Activated CD4-positive, alpha-beta memory T cell treated with anti-CD3 and anti-CD28 coated beads for 36 hours (primary cell): Measurements from ENCODE around the gene GJD3. TPM values are rescaled to one million over a fixed set of nuclear protein-coding genes. Genes with fewer than 3 reads are reported as not detected.

ENCODE experiments used
- CTCF ChIA-PET: fragments of 350-600 bp; sonication (Branson Sonifier 250); formaldehyde crosslinking; loops from one replicate; lab custom pipeline; 2021; ENCODE audit warnings: antibody characterized with exemption, inconsistent platforms; lab: Charles Lee
- POLR2A ChIA-PET: fragments of 350-600 bp; sonication (Branson Sonifier 250); formaldehyde crosslinking; loops from one replicate; lab custom pipeline; 2021; ENCODE audit warnings: antibody characterized with exemption; lab: Charles Lee
- DNase-seq: peaks from one replicate; pipeline ENCODE4 v3.0.0-alpha.2; 2020
- H3K27ac Mint-ChIP-seq: one replicate; pipeline ENCODE4 v1.8.0; 2021; ENCODE audit warnings: mixed read lengths
- H3K27me3 Mint-ChIP-seq: one replicate; pipeline ENCODE4 v1.8.0; 2021; ENCODE audit warnings: mixed read lengths
- H3K36me3 Mint-ChIP-seq: one replicate; pipeline ENCODE4 v1.8.0; 2021; ENCODE audit warnings: mixed read lengths
- H3K4me1 Mint-ChIP-seq: one replicate; pipeline ENCODE4 v1.8.0; 2021; ENCODE audit warnings: low read depth, mixed read lengths
- H3K4me3 Mint-ChIP-seq: one replicate; pipeline ENCODE4 v1.8.0; 2021; ENCODE audit warnings: mild to moderate bottlenecking, mixed read lengths
- H3K9me3 Mint-ChIP-seq: one replicate; pipeline ENCODE4 v1.8.0; 2021; ENCODE audit warnings: mixed read lengths
- intact Hi-C: fragments of 100-400 bp; cut with micrococcal nuclease; formaldehyde crosslinking; loops from one replicate; pipeline ENCODE4 v1.15.1; 2023
- total RNA-seq, 2 experiments: library from RNA; stranded (reverse); gene quantifications; one replicate each; pipeline ENCODE4 v1.2.3, GENCODE V29; 2021

GJD3 gene
- total RNA-seq, 2 experiments from 2014 or later = 0.27 TPM; not detected in 1

DNA sequence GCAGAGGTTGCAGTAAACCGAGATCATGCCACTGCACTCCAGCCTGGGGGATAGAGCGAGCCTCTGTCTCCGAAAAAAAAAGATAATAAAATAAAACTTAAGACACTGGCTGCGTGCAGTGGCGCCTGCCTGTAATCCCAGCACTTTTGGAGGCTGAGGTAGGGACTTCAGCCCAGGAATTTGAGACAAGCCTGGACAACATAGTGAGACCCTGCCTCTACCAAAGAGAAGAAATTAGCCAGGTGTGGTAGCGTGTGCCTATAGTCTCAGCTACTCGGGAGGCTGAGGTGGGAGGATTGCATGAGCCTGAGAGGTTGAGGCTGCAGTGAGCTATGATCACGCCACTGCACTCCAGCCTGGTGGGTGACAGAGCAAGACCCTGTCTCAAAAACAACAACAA lies 28.9 kb downstream of the GJD3 start:
- intact Hi-C loops = no loop called here
- Mint-ChIP-seq H3K27me3 (no peaks in the 10 kb centered on the region), H3K4me3 (no peak overlapping the region), H3K27ac (no peak overlapping the region), H3K4me1 (peaks cover 71% of the 10 kb centered on the region), H3K9me3 (no peaks in the 10 kb centered on the region), H3K36me3 (peaks cover 12% of the 10 kb centered on the region)
- ChIA-PET POLR2A (interaction anchor here (1.1 kb wide), 1 partner anchor 17 kb away, joined by 4 read pairs; no protein-coding TSS in a partner anchor), CTCF (interaction anchor here (1.1 kb wide), 1 partner anchor 19 kb away, joined by 3 read pairs; no protein-coding TSS in a partner anchor)
- no peak for DNase-seq

DNA sequence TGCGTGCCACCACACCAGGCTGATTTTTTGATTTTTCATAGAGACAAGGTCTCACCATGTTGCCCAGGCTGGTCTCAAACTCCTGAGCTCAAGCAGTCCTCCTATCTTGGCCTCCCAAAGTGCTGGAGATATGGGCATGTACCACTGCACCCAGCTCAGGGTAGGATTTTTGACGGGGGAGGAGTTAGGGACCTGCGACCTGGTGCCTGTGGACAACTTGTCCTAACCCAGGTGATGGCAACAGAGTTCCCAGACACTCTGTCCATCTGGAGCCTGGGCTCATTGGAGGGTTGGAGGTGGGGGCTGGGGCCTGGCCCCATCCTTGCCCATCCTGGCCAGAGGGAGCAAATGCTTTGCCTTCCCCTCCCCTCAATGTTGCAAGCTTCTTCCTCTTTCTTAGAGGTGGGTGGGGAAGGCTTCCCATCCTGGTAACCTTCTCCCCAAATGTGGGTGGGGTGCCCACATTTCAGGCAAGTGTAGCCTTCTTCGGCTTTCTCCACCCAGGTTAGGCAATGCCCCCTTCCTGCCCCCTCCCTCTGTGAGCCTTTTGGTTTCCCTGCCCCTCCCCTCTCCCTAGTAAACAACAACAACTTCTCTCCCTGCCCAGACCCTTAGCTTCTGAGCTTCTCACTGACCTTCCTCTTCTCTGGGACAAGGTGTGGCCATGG lies 30.6 kb downstream of the GJD3 start:
- intact Hi-C loops = no loop called here
- peaks cover 12% of the 10 kb centered on the region for H3K36me3 Mint-ChIP-seq
- no peak for DNase-seq
- POLR2A ChIA-PET = interaction anchor here (1.3 kb wide), 1 partner anchor 12 kb away, joined by 3 read pairs; no protein-coding TSS in a partner anchor
- peaks cover 71% of the 10 kb centered on the region for H3K4me1 Mint-ChIP-seq
- no peaks in the 10 kb centered on the region for H3K27me3 Mint-ChIP-seq
- no peaks in the 10 kb centered on the region for H3K9me3 Mint-ChIP-seq
- no peak overlapping the region for H3K4me3 Mint-ChIP-seq
- CTCF ChIA-PET = interaction anchor here (1.2 to 1.9 kb wide), 5 partner anchors 17 to 198 kb away, joined by 3 to 10 read pairs (median 4); no protein-coding TSS in a partner anchor
- peak overlapping the region; percentile 49 for H3K27ac Mint-ChIP-seq

DNA sequence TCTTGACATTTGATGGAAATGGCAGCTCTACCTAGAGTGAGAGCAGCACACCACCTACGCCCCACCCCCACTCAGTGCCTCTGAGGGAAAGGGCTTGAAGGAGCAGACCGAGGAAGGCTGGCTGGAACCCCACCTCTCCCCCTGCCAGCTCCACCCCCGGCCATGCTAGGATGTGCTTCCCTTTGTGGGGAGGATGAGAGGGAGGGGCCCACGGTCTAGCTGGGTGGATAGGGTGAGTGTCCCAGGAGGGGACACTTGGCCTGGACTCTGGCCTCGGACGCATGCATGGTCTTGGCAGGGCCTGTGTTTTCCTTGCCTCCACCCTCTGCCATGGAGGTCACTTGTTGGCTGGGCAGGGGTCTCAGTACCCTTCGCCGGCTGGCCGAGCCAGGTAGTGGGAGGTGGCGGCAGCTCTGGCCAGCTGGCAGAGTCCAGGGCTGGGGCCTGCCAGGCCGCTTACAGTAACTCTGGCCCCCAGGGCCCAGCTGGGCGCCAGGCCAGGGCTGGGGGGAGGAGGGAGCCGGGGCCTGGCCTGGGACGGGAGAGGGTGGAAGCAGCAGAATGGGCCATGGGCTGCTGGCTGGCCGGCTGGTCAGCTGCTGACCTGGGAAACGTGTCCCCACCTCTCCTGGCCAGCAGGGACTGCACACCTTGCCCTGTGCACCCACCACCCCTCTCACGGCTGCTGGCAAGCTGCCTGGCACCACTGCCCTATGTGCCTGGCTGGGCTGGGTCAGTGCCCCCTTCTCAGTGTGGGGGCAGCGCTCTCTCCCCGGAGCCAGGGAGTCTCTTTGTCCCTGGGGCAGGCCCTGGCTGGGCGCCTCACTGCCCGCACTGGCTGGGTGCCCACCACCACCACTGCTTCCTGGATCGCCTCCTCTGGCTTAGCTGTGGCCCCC lies 32.5 kb downstream of the GJD3 start:
- Mint-ChIP-seq H3K27ac (peak overlapping the region; percentile 75), H3K4me3 (no peak overlapping the region), H3K36me3 (peaks cover 12% of the 10 kb centered on the region), H3K27me3 (no peaks in the 10 kb centered on the region), H3K9me3 (no peaks in the 10 kb centered on the region), H3K4me1 (peaks cover 75% of the 10 kb centered on the region)
- ChIA-PET CTCF (interaction anchor here (1.1 to 2.2 kb wide), 3 partner anchors 16 to 38 kb away, joined by 3 to 9 read pairs (median 4); no protein-coding TSS in a partner anchor), POLR2A (interaction anchor here (1.1 kb wide), 1 partner anchor 15 kb away, joined by 4 read pairs; no protein-coding TSS in a partner anchor)
- intact Hi-C loops = no loop called here
- no peak for DNase-seq

DNA sequence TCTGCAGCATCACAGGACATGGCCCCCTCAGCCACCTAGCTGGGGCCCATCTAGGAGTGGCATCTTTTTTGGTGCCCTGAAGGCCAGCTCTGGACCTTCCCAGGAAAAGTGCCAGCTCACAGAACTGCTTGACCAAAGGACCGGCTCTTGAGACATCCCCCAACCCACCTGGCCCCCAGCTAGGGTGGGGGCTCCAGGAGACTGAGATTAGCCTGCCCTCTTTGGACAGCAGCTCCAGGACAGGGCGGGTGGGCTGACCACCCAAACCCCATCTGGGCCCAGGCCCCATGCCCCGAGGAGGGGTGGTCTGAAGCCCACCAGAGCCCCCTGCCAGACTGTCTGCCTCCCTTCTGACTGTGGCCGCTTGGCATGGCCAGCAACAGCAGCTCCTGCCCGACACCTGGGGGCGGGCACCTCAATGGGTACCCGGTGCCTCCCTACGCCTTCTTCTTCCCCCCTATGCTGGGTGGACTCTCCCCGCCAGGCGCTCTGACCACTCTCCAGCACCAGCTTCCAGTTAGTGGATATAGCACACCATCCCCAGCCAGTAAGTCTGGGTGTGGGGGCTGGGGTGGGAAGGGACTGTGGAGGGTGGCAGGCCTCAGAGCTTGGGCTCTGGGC lies 33.6 kb downstream of the GJD3 start:
- no peak for DNase-seq
- Mint-ChIP-seq H3K27me3 (no peaks in the 10 kb centered on the region), H3K36me3 (peaks cover 12% of the 10 kb centered on the region), H3K27ac (peak overlapping the region; percentile 75), H3K4me1 (peaks cover 83% of the 10 kb centered on the region), H3K9me3 (no peaks in the 10 kb centered on the region), H3K4me3 (peak overlapping the region; percentile 26)
- CTCF ChIA-PET = interaction anchor here (1.1 to 2.2 kb wide), 4 partner anchors 13 to 37 kb away, joined by 3 to 9 read pairs (median 4); no protein-coding TSS in a partner anchor
- POLR2A ChIA-PET = interaction anchor here (1.1 to 1.3 kb wide), 3 partner anchors 9 to 13 kb away, joined by 3 to 8 read pairs (median 3); no protein-coding TSS in a partner anchor
- intact Hi-C loops = no loop called here

DNA sequence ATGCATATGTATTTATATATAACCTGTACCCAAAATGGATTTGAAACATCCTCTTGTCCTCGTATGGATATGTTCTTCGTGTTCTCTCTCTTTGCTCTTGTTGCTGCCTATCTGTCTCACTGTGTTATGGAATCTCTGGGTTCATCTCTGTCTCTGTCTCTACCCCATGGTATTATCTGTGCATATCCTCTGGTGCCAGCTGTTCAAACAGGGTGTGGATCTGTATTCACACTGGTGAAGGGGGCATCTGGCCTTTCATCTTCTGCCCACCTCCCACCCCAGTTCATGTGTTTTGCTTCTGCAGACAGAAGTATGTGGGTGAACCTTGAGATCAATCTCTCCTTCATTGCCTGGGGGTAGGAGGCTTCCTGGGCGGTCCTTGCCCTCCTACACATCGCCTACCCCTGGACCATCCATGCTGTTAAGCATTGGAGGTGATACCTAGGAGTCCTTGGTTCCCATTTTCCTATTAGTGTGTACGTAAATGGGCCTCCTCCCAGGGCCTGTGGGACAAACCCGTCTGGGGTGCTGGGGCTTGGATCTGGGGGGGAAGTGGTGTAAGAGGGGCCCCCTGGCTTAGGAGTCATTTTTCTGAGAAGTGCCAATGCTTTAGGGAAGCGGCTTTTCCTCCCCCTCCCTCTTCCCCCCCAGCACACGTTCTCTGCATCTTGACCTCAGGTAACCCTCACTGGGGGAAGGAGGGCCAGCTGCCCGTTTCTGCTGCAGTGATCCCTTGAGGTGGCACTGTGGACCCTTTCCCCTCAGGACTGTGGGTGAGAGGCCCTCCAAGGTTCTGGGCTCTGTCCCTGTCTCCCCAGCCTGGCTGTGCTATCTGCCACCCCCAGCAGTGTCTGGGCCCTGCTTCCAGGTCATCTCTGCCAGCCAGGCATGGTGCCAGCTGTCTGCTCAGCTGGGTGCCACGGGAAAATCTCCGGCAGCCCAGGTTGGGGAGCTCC lies 34.4 kb downstream of the GJD3 start:
- ChIA-PET POLR2A (interaction anchor here (1.1 to 1.3 kb wide), 3 partner anchors 8 to 12 kb away, joined by 3 to 8 read pairs (median 3); no protein-coding TSS in a partner anchor), CTCF (interaction anchor here (1.1 to 2.2 kb wide), 3 partner anchors 13 to 27 kb away, joined by 4 to 9 read pairs (median 4); no protein-coding TSS in a partner anchor)
- peak; percentile 68 for DNase-seq
- Mint-ChIP-seq H3K4me3 (peak overlapping the region; percentile 6), H3K27ac (peak overlapping the region; percentile 75), H3K36me3 (peaks cover 12% of the 10 kb centered on the region), H3K9me3 (no peaks in the 10 kb centered on the region), H3K27me3 (no peaks in the 10 kb centered on the region), H3K4me1 (peaks cover 89% of the 10 kb centered on the region)
- intact Hi-C loops = no loop called here

DNA sequence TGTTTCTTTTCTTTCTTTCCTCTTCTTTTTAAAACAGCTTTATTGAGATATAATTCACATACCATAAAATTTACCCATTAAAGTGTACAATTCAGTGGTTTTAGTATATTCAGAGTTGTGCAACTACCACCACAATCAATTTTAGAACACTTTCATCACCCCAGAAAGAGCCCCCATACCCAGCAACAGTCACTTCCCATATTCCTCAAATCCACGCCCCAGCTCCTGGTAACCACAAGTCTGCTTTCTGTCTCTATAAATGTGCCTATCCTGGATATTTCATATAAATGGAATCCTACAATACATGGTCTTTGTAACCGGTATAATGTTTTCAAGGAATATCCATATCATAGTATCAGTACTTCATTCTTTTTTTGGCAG lies 36.2 kb downstream of the GJD3 start:
- Mint-ChIP-seq H3K27me3 (no peaks in the 10 kb centered on the region), H3K9me3 (no peaks in the 10 kb centered on the region), H3K4me1 (peaks cover 89% of the 10 kb centered on the region), H3K36me3 (peaks cover 12% of the 10 kb centered on the region), H3K27ac (peak overlapping the region; percentile 46), H3K4me3 (no peak overlapping the region)
- POLR2A ChIA-PET = interaction anchor here (0.9 kb wide), 1 partner anchor 11 kb away, joined by 4 read pairs; no protein-coding TSS in a partner anchor
- DNase-seq = no peak
- CTCF ChIA-PET = interaction anchor here (1.1 to 6.9 kb wide), 5 partner anchors 12 to 72 kb away, joined by 3 to 34 read pairs (median 4); no protein-coding TSS in a partner anchor
- intact Hi-C loops = no loop called here

DNA sequence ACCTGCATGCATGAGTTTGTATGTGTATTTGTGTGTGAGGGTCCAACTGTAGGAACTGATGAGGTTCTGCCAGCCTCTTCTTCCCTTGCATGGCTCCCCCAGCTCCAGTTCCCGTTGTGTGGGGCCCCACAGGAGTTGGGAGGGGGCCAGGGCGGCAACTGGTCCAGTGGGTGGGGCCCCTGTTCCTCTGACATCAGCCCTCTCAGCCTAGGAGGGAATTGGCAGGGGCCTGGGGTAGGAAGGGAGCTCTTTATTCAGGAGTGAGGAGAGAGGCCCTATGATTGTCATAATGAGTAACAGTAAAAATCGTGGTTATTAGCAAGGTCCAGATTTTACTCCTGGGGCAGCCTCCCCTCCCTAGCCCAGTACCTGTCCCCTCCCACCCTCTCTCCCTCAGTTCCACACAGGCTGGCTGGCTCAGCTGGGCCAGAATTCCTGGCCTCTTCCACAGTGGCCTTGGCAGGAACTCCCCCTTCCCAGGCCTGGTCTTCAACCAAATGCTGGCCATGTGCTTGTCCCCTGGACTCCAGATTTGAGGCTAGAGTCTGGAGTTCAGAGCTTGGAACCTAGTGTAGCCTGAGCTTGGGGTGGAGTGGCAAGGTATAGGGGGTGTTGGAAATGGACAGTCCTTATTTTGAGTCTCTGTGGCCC lies 36.7 kb downstream of the GJD3 start:
- Mint-ChIP-seq H3K4me1 (peaks cover 91% of the 10 kb centered on the region), H3K4me3 (peak overlapping the region; percentile 70), H3K36me3 (peaks cover 12% of the 10 kb centered on the region), H3K27ac (peak overlapping the region; percentile 99), H3K27me3 (peaks cover under 1% of the 10 kb centered on the region), H3K9me3 (no peaks in the 10 kb centered on the region)
- ChIA-PET CTCF (interaction anchor here (0.9 to 6.9 kb wide), 6 partner anchors 11 to 136 kb away, joined by 3 to 34 read pairs (median 4); no protein-coding TSS in a partner anchor), POLR2A (interaction anchor here (0.6 to 1.6 kb wide), 3 partner anchors 10 to 21 kb away, joined by 3 to 5 read pairs (median 4); no protein-coding TSS in a partner anchor)
- intact Hi-C loops = no loop called here
- no peak for DNase-seq

DNA sequence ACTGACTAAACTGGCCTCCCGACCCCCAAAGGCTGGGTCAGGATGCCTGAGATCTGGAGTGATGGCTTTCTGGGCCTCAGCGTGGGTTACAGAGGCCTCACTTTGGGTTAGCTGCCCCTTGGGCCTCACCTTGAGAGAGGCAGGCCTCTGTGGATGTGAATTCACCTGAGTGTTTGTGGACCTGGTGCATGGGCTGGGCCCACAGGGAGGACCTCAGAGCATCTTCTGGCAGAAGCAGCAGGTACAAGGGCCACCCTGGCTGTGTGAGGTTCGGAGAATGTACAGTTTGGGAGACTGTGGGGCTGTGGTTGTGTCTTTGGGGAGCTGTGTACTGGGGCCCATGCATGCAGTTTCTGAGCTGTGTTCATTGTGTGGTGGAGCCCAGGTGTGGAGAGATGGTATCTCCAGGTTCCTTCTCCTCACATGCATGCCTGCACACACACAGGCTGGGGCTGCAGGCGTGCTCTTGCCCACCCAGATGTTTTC lies 37.2 kb downstream of the GJD3 start:
- H3K27me3 Mint-ChIP-seq = peaks cover 2% of the 10 kb centered on the region
- peak overlapping the region; percentile 99 for H3K27ac Mint-ChIP-seq
- intact Hi-C loops = no loop called here
- POLR2A ChIA-PET = interaction anchor here (0.6 to 2.4 kb wide), 4 partner anchors 12 to 20 kb away, joined by 3 to 8 read pairs (median 4); no protein-coding TSS in a partner anchor
- no peak for DNase-seq
- no peaks in the 10 kb centered on the region for H3K9me3 Mint-ChIP-seq
- peaks cover 8% of the 10 kb centered on the region for H3K36me3 Mint-ChIP-seq
- peaks cover 91% of the 10 kb centered on the region for H3K4me1 Mint-ChIP-seq
- CTCF ChIA-PET = interaction anchor here (0.9 to 6.9 kb wide), 5 partner anchors 11 to 135 kb away, joined by 3 to 34 read pairs (median 3); no protein-coding TSS in a partner anchor
- peak overlapping the region; percentile 70 for H3K4me3 Mint-ChIP-seq

DNA sequence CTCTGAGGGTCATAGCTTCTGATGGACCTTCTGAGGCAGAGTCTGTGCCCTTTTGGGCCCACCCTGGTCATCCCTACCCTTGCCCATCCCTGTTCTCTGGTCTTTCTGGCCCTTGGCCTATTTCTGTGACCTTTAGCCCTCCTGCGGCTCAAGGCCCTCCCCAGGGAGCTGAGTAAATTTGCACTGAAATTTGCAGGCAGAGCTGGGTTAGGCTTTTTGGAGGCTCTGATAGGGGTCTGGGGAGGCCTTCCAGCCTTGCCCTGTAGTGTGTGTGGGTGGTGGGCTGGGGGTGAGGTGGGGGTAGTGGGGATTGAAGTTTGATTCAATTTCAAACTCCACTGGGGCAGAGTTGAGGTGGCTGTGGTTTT lies 37.7 kb downstream of the GJD3 start:
- peaks cover 2% of the 10 kb centered on the region for H3K27me3 Mint-ChIP-seq

More for the DNA sequence above, 37.7 kb downstream of the GJD3 start:
- peaks cover 95% of the 10 kb centered on the region for H3K4me1 Mint-ChIP-seq
- POLR2A ChIA-PET = interaction anchor here (1.1 to 2.4 kb wide), 4 partner anchors 10 to 20 kb away, joined by 3 to 8 read pairs (median 4); no protein-coding TSS in a partner anchor
- H3K36me3 Mint-ChIP-seq = peaks cover 6% of the 10 kb centered on the region
- DNase-seq = no peak
- peak overlapping the region; percentile 99 for H3K27ac Mint-ChIP-seq
- H3K9me3 Mint-ChIP-seq = no peaks in the 10 kb centered on the region
- intact Hi-C loops = no loop called here
- CTCF ChIA-PET = interaction anchor here (0.9 to 6.9 kb wide), 8 partner anchors 10 to 135 kb away, joined by 3 to 34 read pairs (median 6); no protein-coding TSS in a partner anchor
- H3K4me3 Mint-ChIP-seq = peak overlapping the region; percentile 74
